HepG2 (cell line): ENCODE measurements around the gene ZNF189. TPM values are rescaled to one million over a fixed set of nuclear protein-coding genes. Genes with fewer than 3 reads are reported as not detected.
A peak's percentile ranks its signal among the peaks of the same experiment; 100 is the strongest.

ENCODE experiments used
- ATAC-seq: fragments of 200-7000 bp; cut with Tn5 transposase; 3 replicates; pipeline ENCODE4 v1.9.1; 2020; ENCODE audit warnings: mild to moderate bottlenecking, moderate library complexity
- BruUV-seq: library from RNA; stranded (reverse); fragments of 400-500 nt; replicated peaks from 2 replicates; lab custom pipeline; 2021; lab: Mats Ljungman, UMichigan
- CTCF ChIA-PET: fragments of 300-600 bp; formaldehyde crosslinking; extraction: SDS; loops from one replicate; lab custom pipeline; 2021; ENCODE audit warnings: low total read pairs, inconsistent platforms, low intra/inter-chr PET ratio; lab: Yijun Ruan, JAX
- POLR2A ChIA-PET: fragments of 350-600 bp; sonication (Branson Sonifier 250); formaldehyde crosslinking; loops from one replicate; lab custom pipeline; 2020; ENCODE audit warnings: antibody characterized with exemption, inconsistent platforms; lab: Yijun Ruan, JAX
- DNase-seq: peaks from one replicate; pipeline ENCODE4 v3.0.0-alpha.2; 2015; ENCODE audit warnings: low spot score
- FAIRE-seq: peaks from 3 replicates; lab custom pipeline; 2011; peaks lifted over from hg19 to GRCh38; lab: Jason Lieb, UNC
- H2AFZ ChIP-seq: one replicate; pipeline ENCODE4 v1.6.1; 2011; ENCODE audit warnings: low read length, inconsistent platforms
- H3K27ac ChIP-seq: fragments of 300-600 bp; 3 replicates; pipeline ENCODE4 v1.8.0; 2011; ENCODE audit warnings: mixed run types, mild to moderate bottlenecking, mixed read lengths, low read length, inconsistent platforms; ENCODE audit not compliant: insufficient read depth; ENCODE audit errors: extremely low read length
- H3K27me3 ChIP-seq, 2 experiments: fragments of 200-600 bp in 1 of 2; 2 replicates in 1 of 2; 3 replicates in 1 of 2; pipeline versions ENCODE4 v1.6.0 to v1.8.0; 2011; ENCODE audit warnings: low read length in 2 of 2, mild to moderate bottlenecking in 2 of 2, moderate library complexity in 2 of 2, inconsistent platforms in 1 of 2; ENCODE audit not compliant: insufficient read depth in 2 of 2, control insufficient read depth in 1 of 2
- H3K36me3 ChIP-seq, 2 experiments: fragments of 200-600 bp in 1 of 2; replicated peaks in 1 of 2; 2 replicates in 1 of 2; 3 replicates in 1 of 2; pipeline versions ENCODE4 v1.5.1 to v1.8.0; 2011; ENCODE audit warnings: low read length in 2 of 2, inconsistent platforms in 1 of 2; ENCODE audit not compliant: insufficient read depth in 2 of 2, control insufficient read depth in 1 of 2
- H3K4me1 ChIP-seq: 2 replicates; pipeline ENCODE4 v1.5.1; 2012; ENCODE audit warnings: low read length, inconsistent platforms; ENCODE audit not compliant: insufficient read depth
- H3K4me2 ChIP-seq: 2 replicates; pipeline ENCODE4 v1.6.0; 2011; ENCODE audit warnings: low read depth, low read length, inconsistent platforms
- H3K4me3 ChIP-seq, 3 experiments: fragments of 200-600 bp in 1 of 3; sonication (generic), shearing (Covaris generic) in 1 of 3; replicated peaks in 1 of 3; 2 replicates each; pipeline ENCODE4 v1.5.1; 2011 to 2016; ENCODE audit warnings: low read length in 3 of 3, inconsistent platforms in 2 of 3, low read depth in 2 of 3, mild to moderate bottlenecking in 2 of 3, control low read depth in 1 of 3, mixed read lengths in 1 of 3; ENCODE audit not compliant: insufficient read depth in 1 of 3
- H3K79me2 ChIP-seq: one replicate; pipeline ENCODE4 v1.6.1; 2011; ENCODE audit warnings: low read length, inconsistent platforms; ENCODE audit not compliant: insufficient read depth
- H3K9ac ChIP-seq: 2 replicates; pipeline ENCODE4 v1.6.0; 2011; ENCODE audit warnings: mild to moderate bottlenecking, low read depth, low read length, inconsistent platforms; ENCODE audit not compliant: insufficient read depth
- H3K9me3 ChIP-seq: 2 replicates; pipeline ENCODE4 v1.5.1; 2012; ENCODE audit warnings: mild to moderate bottlenecking, low read length
- H4K20me1 ChIP-seq: 2 replicates; pipeline ENCODE4 v1.6.0; 2011; ENCODE audit warnings: inconsistent platforms, mild to moderate bottlenecking, low read length, moderate library complexity; ENCODE audit not compliant: insufficient read depth
- CBX1 ChIP-seq: IDR thresholded peaks from one replicate; pipeline ENCODE4 v1.6.1; 2016; ENCODE audit warnings: antibody characterized with exemption, low read depth
- DRAP1 ChIP-seq: IDR thresholded peaks from 2 replicates; pipeline ENCODE4 v1.6.1; 2016; ENCODE audit warnings: missing genetic modification reagents, missing compliant biosample characterization
- FOXO1 ChIP-seq: sonication (generic); formaldehyde crosslinking; IDR thresholded peaks from 2 replicates; pipeline ENCODE4 v1.4.0; 2020; ENCODE audit warnings: missing genetic modification reagents
- MAFK ChIP-seq, 2 experiments: IDR thresholded peaks in 1 of 2; conservative IDR thresholded peaks in 1 of 2; 2 replicates each; pipeline ENCODE4 v1.6.1; 2011; ENCODE audit warnings: improper control_type of control experiment in 2 of 2, low read length in 2 of 2
- PAXIP1 ChIP-seq: sonication (generic); formaldehyde crosslinking; conservative IDR thresholded peaks from 2 replicates; pipeline ENCODE4 v1.4.0; 2020; ENCODE audit warnings: mild to moderate bottlenecking, missing genetic modification reagents, moderate library complexity
- RFX1 ChIP-seq: fragments of 450-650 bp; IDR thresholded peaks from 2 replicates; pipeline ENCODE4 v1.6.1; 2017
- TARDBP ChIP-seq: sonication (generic); formaldehyde crosslinking; IDR thresholded peaks from 2 replicates; pipeline ENCODE4 v1.8.0; 2022; ENCODE audit warnings: mild to moderate bottlenecking, missing genetic modification reagents
- ZBTB7B ChIP-seq: sonication (generic); formaldehyde crosslinking; IDR thresholded peaks from 2 replicates; pipeline ENCODE4 v1.4.0; 2020; ENCODE audit warnings: missing genetic modification reagents
- ZFX ChIP-seq: sonication (generic); formaldehyde crosslinking; IDR thresholded peaks from 2 replicates; pipeline ENCODE4 v1.4.0; 2020; ENCODE audit warnings: mild to moderate bottlenecking, low read depth, missing genetic modification reagents, moderate library complexity
- ZNF121 ChIP-seq: sonication (generic); formaldehyde crosslinking; IDR thresholded peaks from 2 replicates; pipeline ENCODE4 v1.5.0; 2020; ENCODE audit warnings: mild to moderate bottlenecking, missing genetic modification reagents
- ZNF142 ChIP-seq: sonication (generic); formaldehyde crosslinking; IDR thresholded peaks from 2 replicates; pipeline ENCODE4 v1.4.0; 2020; ENCODE audit warnings: missing genetic modification reagents
- ZNF562 ChIP-seq: sonication (generic); formaldehyde crosslinking; IDR thresholded peaks from 2 replicates; pipeline ENCODE4 v1.8.0; 2022; ENCODE audit warnings: missing genetic modification reagents, borderline replicate concordance
- ZNF577 ChIP-seq: sonication (generic); formaldehyde crosslinking; IDR thresholded peaks from 2 replicates; pipeline ENCODE4 v1.4.0; 2020; ENCODE audit warnings: mild to moderate bottlenecking, low read depth, missing genetic modification reagents, borderline replicate concordance
- ZNF629 ChIP-seq: sonication (generic); formaldehyde crosslinking; conservative IDR thresholded peaks from 2 replicates; pipeline ENCODE4 v1.5.0; 2020; ENCODE audit warnings: missing genetic modification reagents
- ZSCAN29 ChIP-seq: sonication (generic); formaldehyde crosslinking; conservative IDR thresholded peaks from 2 replicates; pipeline ENCODE4 v1.4.0; 2020; ENCODE audit warnings: mild to moderate bottlenecking, missing genetic modification reagents
- WGBS: methylation state at CpG from one replicate; pipeline ENCODE4 v1.1.6; 2017; ENCODE audit warnings: low lambda C conversion rate; 5-methylcytosine and 5-hydroxymethylcytosine counted together
- in situ Hi-C: cut with HindIII; loops from 2 replicates; pipeline ENCODE4 v1.10.0; 2017; ENCODE audit warnings: low pct_unique_long_range_greater_than_20kb; ENCODE audit not compliant: extremely low pct_ligation_motif_present
- intact Hi-C: fragments of 100-400 bp; cut with micrococcal nuclease; formaldehyde crosslinking; loops from one replicate; pipeline ENCODE4 v1.10.0; 2022; ENCODE audit not compliant: unreplicated experiment
- polyA plus RNA-seq, 8 experiments: library from polyadenylated mRNA; depleted of rRNA in 3 of 8; stranded (reverse) in 7 of 8; unstranded in 1 of 8; fragments of >200 nt; fragmentation: Illumina TruSeq in 4 of 8; extraction: Trizol in 4 of 8; gene quantifications; 2 replicates each; pipeline versions ENCODE4 v1.2.1 to v1.2.3, GENCODE V29; 2011 to 2016; ENCODE audit warnings: low read depth in 4 of 8, missing spikeins in 1 of 8, mixed read lengths in 1 of 8; ENCODE audit not compliant: insufficient read depth in 1 of 8
- total RNA-seq, 5 experiments: library from RNA; depleted of rRNA; stranded (reverse); fragments of >200 nt; fragmentation: Illumina TruSeq; extraction: Trizol; gene quantifications; 2 replicates each; pipeline ENCODE4 v1.2.3, GENCODE V29; 2016; ENCODE audit warnings: low read depth in 1 of 5

The ZNF189 gene
- total and polyA plus RNA-seq, 2 of the 13 experiments (the other 11 are each of a cell fraction or from before 2014, with no cell fraction given), result 8.4 to 50.0 TPM

- Histone ChIP-seq H4K20me1 (no peaks in the 10 kb centered on the region), H3K4me3 (peak overlapping the region in 2 of 3 experiments; percentile 42 to 46; a peak in 3 of 6 replicates), H3K79me2 (no peaks in the 10 kb centered on the region), H3K9me3 (no peaks in the 10 kb centered on the region), H3K9ac (peak overlapping the region; percentile 54), H3K36me3 (no peaks in the 10 kb centered on the region), H3K27me3 (no peaks in the 10 kb centered on the region), H2AFZ (no peak overlapping the region), H3K4me1 (peaks cover 45% of the 10 kb centered on the region), H3K27ac (peak overlapping the region; percentile 74), H3K4me2 (peak overlapping the region; percentile 80)
- in situ Hi-C loops (no loop called here), intact Hi-C loops (loop anchor here (1.0 to 2.0 kb wide), 3 partner anchors 12 to 42 kb away; no protein-coding TSS in a partner anchor)
- DNase-seq (peak; percentile 91), FAIRE-seq (peak; percentile 64), ATAC-seq (peak; percentile 92)
- TSS peak; percentile 81 for BruUV-seq
- ChIA-PET POLR2A (interaction anchor here (0.6 to 2.1 kb wide), 13 partner anchors 9 to 167 kb away, joined by 3 to 41 read pairs (median 4); partner anchors contain the start of genes MRPL50, RNF20 and ZNF189), CTCF (no interaction called here)
- 6% methylated on average over 5 of the region's 5 CpGs for WGBS
- TF ChIP-seq ZNF577 (CRISPR knock-in tag), result no peak
- no peak for TF ChIP-seq ZNF562
- no peak for TF ChIP-seq ZNF142 (CRISPR knock-in tag)
- no peak for TF ChIP-seq ZBTB7B (CRISPR knock-in tag)
- no peak for TF ChIP-seq FOXO1 (CRISPR knock-in tag)
- TF ChIP-seq ZNF121 (CRISPR knock-in tag), result no peak
- TF ChIP-seq RFX1, result no peak
- TF ChIP-seq DRAP1, result peak; percentile 97
- TF ChIP-seq CBX1, result no peak
- peak; percentile 85 for TF ChIP-seq PAXIP1 (CRISPR knock-in tag)
- 0 out of 2 replicates have a peak, but pooled peaks have one; percentile 59 for TF ChIP-seq ZSCAN29 (CRISPR knock-in tag)
- no peak for TF ChIP-seq ZNF629 (CRISPR knock-in tag)
- TF ChIP-seq MAFK (conservative IDR thresholded peaks at IDR 0.05 in 1 of 2, IDR thresholded peaks at IDR 0.05 in 1 of 2; ENCODE audit: low read length in 2 of 2), result no peak
- TF ChIP-seq TARDBP, result no peak; the same call in 1 of the 2 replicates
- peak; percentile 40; the same call in 1 of the 2 replicates for TF ChIP-seq ZFX (CRISPR knock-in tag)
These were observed 32.5 kb upstream of the ZNF189 start for GRCh38 chr9:101366038-101366756.
